ENCODE results near the gene OTUD6A. TPM values are rescaled to one million over a fixed set of nuclear protein-coding genes. Genes with fewer than 3 reads are reported as not detected.

The OTUD6A gene
- polyA plus RNA-seq, 1 experiment = not detected

- no peak for TF ChIP-seq CTCF (IDR thresholded peaks at IDR 0.05; ENCODE audit: insufficient read depth, low read depth, low read length)
- ChIA-PET CTCF (interaction anchor here (0.9 to 1.1 kb wide), 2 partner anchors 56 to 58 kb away, joined by 3 read pairs; no protein-coding TSS in a partner anchor), POLR2A (interaction anchor here (0.6 kb wide), 1 partner anchor 301 kb away, joined by 7 read pairs; no protein-coding TSS in a partner anchor)
- Histone ChIP-seq H3K4me3 (ENCODE audit: low read depth, low read length) (no peak overlapping the region), H3K36me3 (ENCODE audit: control insufficient read depth, insufficient read depth, low read length) (no peaks in the 10 kb centered on the region), H3K27me3 (ENCODE audit: control insufficient read depth, insufficient read depth, low read length) (no peaks in the 10 kb centered on the region)
- DNase-seq (ENCODE audit: low read depth) = no peak
These were observed 22.5 kb upstream of the OTUD6A start for GRCh38 chrX:70039758-70040157.

- Histone ChIP-seq H3K4me3 (ENCODE audit: low read depth, low read length) (no peak overlapping the region), H3K36me3 (ENCODE audit: control insufficient read depth, insufficient read depth, low read length) (no peaks in the 10 kb centered on the region), H3K27me3 (ENCODE audit: control insufficient read depth, insufficient read depth, low read length) (no peaks in the 10 kb centered on the region)
- no peak for TF ChIP-seq CTCF (IDR thresholded peaks at IDR 0.05; ENCODE audit: insufficient read depth, low read depth, low read length)
- ChIA-PET POLR2A (no interaction called here), CTCF (interaction anchor here (1.6 to 2.4 kb wide), 2 partner anchors 11 to 55 kb away, joined by 4 read pairs; no protein-coding TSS in a partner anchor)
- no peak for DNase-seq (ENCODE audit: low read depth)
These were observed 20.3 kb upstream of the OTUD6A start for GRCh38 chrX:70041993-70042392.

- CTCF ChIA-PET = interaction anchor here (1.0 to 2.4 kb wide), 3 partner anchors 10 to 55 kb away, joined by 3 to 4 read pairs (median 4); no protein-coding TSS in a partner anchor
These were observed 19.6 kb upstream of the OTUD6A start for GRCh38 chrX:70042399-70043371.

GRCh38 chrX:70043685-70044084 is 18.6 kb upstream of the OTUD6A start:
- POLR2A ChIA-PET = no interaction called here
- TF ChIP-seq CTCF (IDR thresholded peaks at IDR 0.05; ENCODE audit: insufficient read depth, low read depth, low read length) = no peak
- no peak for DNase-seq (ENCODE audit: low read depth)
- CTCF ChIA-PET = interaction anchor here (1.0 to 2.4 kb wide), 2 partner anchors 11 to 13 kb away, joined by 3 to 4 read pairs; no protein-coding TSS in a partner anchor
- no peaks in the 10 kb centered on the region for H3K36me3 ChIP-seq (ENCODE audit: control insufficient read depth, insufficient read depth, low read length)
- no peak overlapping the region for H3K4me3 ChIP-seq (ENCODE audit: low read depth, low read length)
- H3K27me3 ChIP-seq (ENCODE audit: control insufficient read depth, insufficient read depth, low read length) = no peaks in the 10 kb centered on the region

More at GRCh38 chrX:70042399-70043371, 19.6 kb upstream of the OTUD6A start:
- no peak for DNase-seq (ENCODE audit: low read depth)
- POLR2A ChIA-PET = no interaction called here
- H3K27me3 ChIP-seq (ENCODE audit: control insufficient read depth, insufficient read depth, low read length) = no peaks in the 10 kb centered on the region
- no peaks in the 10 kb centered on the region for H3K36me3 ChIP-seq (ENCODE audit: control insufficient read depth, insufficient read depth, low read length)
- TF ChIP-seq CTCF (IDR thresholded peaks at IDR 0.05; ENCODE audit: insufficient read depth, low read depth, low read length) = no peak
- H3K4me3 ChIP-seq (ENCODE audit: low read depth, low read length) = no peak overlapping the region

- DNase-seq (ENCODE audit: low read depth) = no peak
- POLR2A ChIA-PET = no interaction called here
- CTCF ChIA-PET = no interaction called here
- TF ChIP-seq CTCF (IDR thresholded peaks at IDR 0.05; ENCODE audit: insufficient read depth, low read depth, low read length) = no peak
- no peak overlapping the region for H3K4me3 ChIP-seq (ENCODE audit: low read depth, low read length)
- no peaks in the 10 kb centered on the region for H3K36me3 ChIP-seq (ENCODE audit: control insufficient read depth, insufficient read depth, low read length)
- H3K27me3 ChIP-seq (ENCODE audit: control insufficient read depth, insufficient read depth, low read length) = no peaks in the 10 kb centered on the region
These were observed 17.6 kb upstream of the OTUD6A start for GRCh38 chrX:70044541-70045245.

All from BJ (cell line).